ENCODE data around the gene ALS2.
A peak's percentile ranks its signal among the peaks of the same experiment; 100 is the strongest.
"Not testable (repeated sequence)": the region's sequence is repeated elsewhere in the genome, so short reads cannot be mapped to it uniquely, and the experiment has no call there.

ALS2 gene

GRCh38 chr2:201793631-201794030, 12.9 kb upstream of the ALS2 start:
- no peak for DNase-seq

GRCh38 chr2:201790989-201791388, 10.3 kb upstream of the ALS2 start:
- DNase-seq, result no peak

GRCh38 chr2:201790291-201790690, 9.6 kb upstream of the ALS2 start:
- no peak for DNase-seq

DNA sequence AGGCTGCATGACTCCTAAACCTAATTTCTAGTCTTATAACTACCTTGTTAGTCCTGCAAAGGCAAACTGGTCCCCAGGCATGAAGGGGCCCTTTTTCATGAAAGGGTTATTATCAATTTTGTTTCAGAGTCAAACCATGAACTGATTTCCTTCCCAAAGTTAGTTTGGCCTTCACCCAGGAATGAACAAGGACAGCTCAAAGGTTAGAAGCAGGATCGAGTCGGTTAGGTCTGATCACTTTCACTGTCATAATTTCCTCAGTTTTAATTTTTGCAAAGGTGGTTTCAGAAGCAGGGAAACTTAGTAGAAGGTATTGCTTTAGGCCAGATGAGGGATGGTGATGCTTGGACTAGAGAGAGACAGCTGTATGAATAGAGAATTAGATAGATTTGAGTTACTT, 8.7 kb upstream of the ALS2 start:
- DNase-seq, result no peak

DNA sequence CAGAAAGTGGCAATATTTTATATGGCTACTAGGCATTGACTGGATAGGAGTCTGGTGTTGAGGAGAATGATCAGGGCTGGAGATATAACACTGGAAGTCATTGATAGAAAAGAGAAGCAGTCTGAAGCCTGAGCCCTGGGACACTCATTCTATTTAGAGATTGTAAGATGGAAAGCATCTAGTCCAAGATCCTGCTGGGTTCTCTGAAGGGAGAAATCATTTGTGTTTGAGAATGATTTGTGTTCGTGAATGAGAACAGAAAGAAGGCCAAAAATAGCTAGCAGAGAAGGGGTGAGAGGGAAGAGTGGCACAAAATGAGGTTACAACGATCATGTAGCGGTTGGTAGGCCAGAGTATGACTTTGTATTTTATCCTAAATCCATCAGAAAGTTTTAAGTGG, 7.6 kb upstream of the ALS2 start:
- DNase-seq, result no peak

- no peak for DNase-seq
Observed at GRCh38 chr2:201786471-201786870, 5.7 kb upstream of the ALS2 start.

DNA sequence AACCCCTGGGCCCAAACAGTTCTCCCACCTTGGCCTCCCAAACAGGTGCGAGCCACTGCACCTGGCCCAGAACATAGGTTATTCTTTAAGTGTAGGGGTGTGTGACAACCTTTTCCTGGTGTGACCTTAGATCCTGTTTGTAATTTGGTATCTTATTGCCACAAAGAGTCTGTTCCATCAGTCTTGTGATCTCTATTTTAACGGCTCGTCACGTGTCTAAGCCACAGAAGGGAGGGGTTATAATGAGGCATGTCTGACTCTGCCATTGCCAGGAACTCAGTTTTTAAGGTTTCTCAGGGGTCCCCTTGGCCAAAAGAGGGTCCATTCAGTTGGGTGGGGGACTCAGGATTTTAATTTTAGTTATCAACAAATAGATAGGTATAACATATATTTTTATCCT, 4.4 kb upstream of the ALS2 start:
- DNase-seq, result no peak

- no peak for DNase-seq
Observed at GRCh38 chr2:201784563-201784962, 3.8 kb upstream of the ALS2 start.

DNA sequence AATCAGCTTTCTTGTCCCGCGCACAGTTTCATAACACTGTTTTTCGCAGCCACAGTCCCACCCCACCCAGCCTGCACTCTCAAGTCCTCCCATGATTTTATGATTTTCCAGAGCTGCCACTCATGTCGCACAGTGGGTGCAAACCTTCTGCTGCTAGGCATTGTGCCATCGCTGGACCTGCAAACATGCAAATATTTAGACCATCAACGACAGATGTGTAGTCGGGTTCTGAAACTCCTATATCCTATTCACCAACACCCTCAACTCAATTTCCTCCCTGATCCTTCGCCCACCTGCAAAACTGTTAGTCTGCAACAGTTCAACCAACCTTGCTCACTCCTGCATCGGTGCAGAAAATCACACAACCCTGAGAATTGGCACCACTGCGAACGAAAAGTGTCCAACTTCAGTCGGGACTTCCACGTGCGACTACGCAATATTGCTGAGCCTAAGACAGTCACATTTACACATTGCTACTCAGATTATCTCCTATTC, 871 bp upstream of the ALS2 start:
- peak; percentile 2 for DNase-seq

GRCh38 chr2:201779901-201780673, 646 bp downstream of the ALS2 start:
- DNase-seq, result no peak

GRCh38 chr2:201777869-201778268, 2.9 kb downstream of the ALS2 start:
- no peak for DNase-seq

DNA sequence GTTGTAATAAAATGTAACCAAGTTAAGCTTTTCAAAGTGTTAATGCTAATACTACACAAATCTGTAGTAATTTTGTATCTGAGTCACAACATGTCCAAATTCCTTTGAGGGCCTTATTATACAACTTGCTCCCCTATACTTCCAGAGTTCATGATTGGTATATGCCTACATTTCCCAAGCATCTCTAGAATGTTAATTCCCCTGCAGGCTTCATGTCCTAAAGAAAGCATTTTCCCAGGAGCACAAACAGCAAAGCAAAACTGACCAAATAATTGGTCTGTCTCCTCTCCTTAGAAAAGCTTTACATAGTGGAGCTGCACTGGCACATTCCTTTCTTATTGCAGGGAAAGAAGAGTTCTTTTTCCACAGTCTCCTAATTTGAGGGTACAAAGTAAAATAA, 3.7 kb downstream of the ALS2 start:
- DNase-seq, result no peak

GRCh38 chr2:201775326-201775725, 5.4 kb downstream of the ALS2 start:
- DNase-seq, result no peak

- DNase-seq, result no peak
Observed at GRCh38 chr2:201774546-201774945, 6.2 kb downstream of the ALS2 start.

- no peak for DNase-seq
Observed at GRCh38 chr2:201773990-201774389, 6.7 kb downstream of the ALS2 start.

DNA sequence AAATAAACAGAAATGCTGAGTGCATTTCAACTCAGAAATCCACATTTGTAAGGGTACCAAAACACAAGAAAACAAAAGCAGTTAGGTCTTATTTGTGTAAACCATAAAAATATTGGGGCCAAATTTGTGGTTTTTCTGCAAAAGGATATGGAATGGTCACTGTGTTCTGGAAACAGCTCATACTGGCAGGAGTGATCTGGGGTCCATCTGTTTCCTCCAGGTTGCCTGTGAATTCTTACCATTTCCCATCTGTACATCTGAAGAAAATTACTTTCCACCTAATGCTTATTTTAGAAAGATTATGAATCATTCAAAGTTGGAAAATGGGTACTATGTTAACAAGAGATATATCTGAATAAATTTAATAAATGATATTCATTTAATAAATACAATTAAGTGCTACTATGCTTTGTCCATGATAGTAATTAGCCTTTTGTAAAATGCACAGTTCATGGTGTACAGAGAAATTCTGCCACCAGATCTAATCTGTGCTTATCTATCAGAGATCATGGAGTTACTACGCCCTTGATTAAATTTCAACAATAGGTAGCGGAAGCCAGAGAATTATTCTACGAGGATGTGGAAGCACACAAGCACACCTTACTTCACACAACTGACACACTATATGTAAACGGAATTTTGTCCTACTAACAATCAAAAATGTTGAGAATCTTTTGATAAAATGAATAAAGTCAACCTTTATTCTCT, 10.9 kb downstream of the ALS2 start:
- DNase-seq, result no peak

- DNase-seq, result no peak
Observed at GRCh38 chr2:201768918-201769317, 11.8 kb downstream of the ALS2 start.

DNA sequence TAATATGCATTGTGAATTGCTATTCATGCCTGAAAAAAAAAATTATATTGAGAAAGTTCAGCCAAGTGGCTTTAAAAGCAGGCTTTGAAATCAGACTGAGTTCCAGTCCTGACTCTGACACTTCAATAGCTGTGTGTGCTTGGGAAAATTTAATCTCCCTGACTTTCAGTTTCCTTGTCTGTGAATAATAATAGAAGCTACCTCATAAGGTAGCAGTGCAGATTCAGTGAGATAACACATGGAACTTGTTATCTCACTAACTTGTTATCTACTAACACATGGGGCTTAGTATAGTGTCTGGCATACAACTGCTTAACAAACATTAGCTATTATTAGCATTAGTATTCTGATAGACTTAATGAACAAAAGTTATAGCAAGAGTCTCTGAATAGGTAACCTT, 14.9 kb downstream of the ALS2 start:
- DNase-seq, result no peak

DNA sequence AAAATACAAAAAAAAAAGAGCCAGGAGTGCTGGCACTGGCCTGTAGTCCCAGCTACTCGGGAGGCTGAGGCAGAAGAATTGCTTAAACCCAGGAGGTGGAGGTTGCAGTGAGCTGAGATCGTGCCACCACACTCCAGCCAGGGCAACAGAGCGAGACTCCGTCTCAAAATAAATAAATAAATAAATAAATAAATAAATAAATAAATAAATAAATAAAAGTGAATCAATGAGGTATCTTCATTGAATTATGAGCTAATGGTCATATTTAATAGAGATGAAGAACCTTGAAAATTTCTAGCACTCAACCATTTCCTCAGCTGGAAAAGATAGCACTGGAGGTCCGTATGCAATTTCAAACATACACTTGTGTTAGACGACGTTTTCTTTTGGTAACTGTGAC, 16.3 kb downstream of the ALS2 start:
- DNase-seq, result not testable (repeated sequence)

- no peak for DNase-seq
Observed at GRCh38 chr2:201761101-201761500, 19.6 kb downstream of the ALS2 start.

- no peak for DNase-seq
Observed at GRCh38 chr2:201759567-201759966, 21.2 kb downstream of the ALS2 start.

DNA sequence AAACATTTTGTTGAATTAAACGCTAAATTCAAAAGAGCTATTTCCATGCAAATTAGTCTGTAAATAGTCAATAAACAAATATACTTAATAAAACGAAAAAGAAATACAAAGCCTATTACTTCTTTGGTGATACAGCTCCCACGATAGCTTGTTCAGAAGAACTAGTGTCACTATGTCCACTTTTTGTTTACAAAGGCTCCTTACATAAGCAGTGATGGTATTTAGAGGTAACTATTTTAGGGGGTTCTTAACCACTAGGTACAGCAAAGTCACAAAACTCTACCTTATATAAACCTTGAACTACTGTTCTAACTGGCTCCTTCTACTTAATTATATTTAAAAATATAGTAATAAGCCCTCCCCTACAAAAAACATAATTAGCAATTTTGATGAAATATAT, 21.9 kb downstream of the ALS2 start:
- DNase-seq, result no peak

DNA sequence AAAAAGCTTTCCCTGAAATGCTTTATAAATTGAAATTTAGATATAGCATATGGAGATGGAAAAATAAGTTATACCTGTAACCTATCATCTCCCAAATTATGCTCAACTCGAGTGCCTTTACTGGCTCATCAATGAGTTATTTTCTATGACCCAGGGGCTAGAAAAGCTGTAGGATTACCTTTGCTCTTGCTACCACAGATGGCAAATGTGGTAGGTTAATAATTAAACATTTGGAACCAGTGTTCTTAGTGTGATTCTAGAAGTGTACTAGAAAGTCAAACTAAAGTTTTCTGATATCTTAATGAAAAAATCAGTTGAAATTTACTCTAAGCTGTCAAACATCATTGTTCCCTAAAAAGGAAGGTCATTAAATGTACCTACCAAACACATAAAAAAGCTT, 22.5 kb downstream of the ALS2 start:
- no peak for DNase-seq

DNA sequence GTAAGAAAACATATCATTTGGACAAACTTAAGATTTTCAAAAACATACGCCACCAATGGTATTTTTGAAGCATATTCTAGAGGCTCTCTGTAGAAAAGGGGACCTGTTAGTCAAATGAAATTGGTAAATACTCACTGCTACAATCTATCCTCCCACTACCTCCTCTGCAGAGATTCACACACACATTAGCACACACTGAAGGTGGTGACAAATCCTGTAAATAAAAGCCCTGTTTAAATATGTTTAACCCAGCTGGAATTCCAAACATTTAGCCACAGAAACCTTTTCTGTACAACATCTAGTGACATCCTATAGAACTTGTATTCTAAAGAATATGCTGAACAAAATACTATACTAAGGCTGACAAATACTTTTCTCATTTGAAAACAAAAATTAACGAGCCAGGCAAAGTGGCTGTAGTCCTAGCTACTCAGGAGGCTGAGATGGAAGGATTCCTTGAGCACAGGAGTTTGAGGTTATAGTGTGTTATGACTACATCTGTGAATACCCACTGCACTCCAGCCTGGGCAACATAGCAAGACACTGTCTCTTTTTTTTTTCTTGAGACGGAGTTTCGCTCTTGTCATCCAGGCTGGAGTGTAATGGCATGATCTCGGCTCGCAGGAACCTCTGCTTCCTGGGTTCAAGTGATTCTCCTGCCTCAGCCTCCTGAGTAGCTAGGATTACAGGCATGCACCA, 25.9 kb downstream of the ALS2 start:
- no peak for DNase-seq
